ENCODE data around the gene SFXN1.

Gene SFXN1

DNA sequence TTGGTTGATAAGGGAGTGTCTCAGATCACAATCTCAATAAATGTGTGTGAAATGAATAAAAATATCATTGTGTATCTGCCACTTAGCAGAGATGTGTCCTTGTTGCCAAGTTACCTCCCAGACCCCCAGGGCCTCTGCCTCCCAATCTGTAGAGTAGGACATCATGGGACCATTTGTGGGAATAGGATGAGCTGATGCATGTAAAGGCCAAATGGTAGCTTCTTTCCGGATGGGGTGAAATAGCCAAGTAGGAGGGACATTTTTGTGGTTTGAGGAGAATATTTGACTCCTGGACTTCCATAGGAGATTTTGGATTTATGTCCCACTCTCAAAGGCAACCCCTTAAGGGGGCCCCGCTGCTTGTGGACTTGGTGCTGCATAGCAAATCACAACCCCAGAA lies 96.9 kb downstream of the SFXN1 start:
- no peak for DNase-seq (ENCODE audit: low read depth in 2 of 2)

DNA sequence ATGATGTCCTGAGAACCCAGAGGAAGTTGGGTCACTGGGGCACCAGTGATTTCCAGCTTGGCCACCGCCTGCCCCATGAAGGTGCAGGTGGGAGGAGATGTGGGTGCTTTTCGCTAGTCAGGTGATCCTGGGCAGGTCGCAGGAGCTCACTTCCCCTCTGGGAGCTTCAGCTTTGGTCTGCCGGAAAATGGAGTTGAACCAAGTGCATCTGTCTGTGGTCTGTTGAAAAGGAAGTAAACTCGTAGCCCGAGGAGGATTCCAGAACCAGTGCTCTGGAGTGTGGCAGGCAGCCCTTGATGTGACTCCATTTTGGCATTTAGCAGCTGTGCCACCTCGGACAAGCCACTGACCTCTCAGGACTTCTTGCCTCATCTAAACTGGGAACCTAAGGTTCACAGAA lies 97.7 kb downstream of the SFXN1 start:
- no peak for DNase-seq (ENCODE audit: low read depth in 2 of 2)

DNA sequence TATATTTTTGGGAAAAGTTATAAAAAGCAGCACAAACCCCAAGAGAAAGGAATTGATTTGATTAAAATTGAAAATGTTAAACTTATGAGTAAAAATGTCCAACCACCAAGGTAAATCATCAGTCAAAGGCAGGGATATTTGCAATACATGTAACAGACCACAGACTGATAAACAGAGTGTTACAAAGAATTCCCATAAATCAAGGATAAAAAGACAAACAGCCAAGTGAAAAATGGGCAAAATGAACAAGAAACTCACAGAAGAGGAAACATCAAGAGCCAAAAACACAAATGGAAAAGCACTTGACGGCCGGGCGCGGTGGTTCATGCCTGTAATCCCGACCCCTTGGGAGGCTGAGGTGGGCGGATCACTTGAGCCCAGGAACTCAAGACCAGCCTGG lies 98.2 kb downstream of the SFXN1 start:
- no peak for DNase-seq (ENCODE audit: low read depth in 2 of 2)

All from fibroblast of skin of left quadriceps (primary cell).